Measurements from ENCODE around the gene CRACR2A.

- no peak for TF ChIP-seq POLR2A (IDR thresholded peaks at IDR 0.05)
- TF ChIP-seq CTCF (IDR thresholded peaks at IDR 0.05), result no peak
These were observed 52.0 kb downstream of the CRACR2A start for GRCh38 chr12:3700861-3701260.
